GM12878 (cell line): Measurements from ENCODE around the gene AHNAK. TPM values are rescaled to one million over a fixed set of nuclear protein-coding genes. Genes with fewer than 3 reads are reported as not detected.
A peak's percentile ranks its signal among the peaks of the same experiment; 100 is the strongest.

ENCODE experiments used
- ATAC-seq: fragments of 200-7000 bp; cut with Tn5 transposase; 3 replicates; pipeline ENCODE4 v1.9.1; 2020; ENCODE audit warnings: mild to moderate bottlenecking, moderate library complexity
- BruUV-seq: library from RNA; stranded (reverse); fragments of 400-500 nt; replicated peaks from 2 replicates; lab custom pipeline; 2021; lab: Mats Ljungman, UMichigan
- CTCF ChIA-PET: fragments of 300-600 bp; sonication (Branson Sonifier 250); formaldehyde crosslinking; extraction: SDS; loops from one replicate; lab custom pipeline; 2021; ENCODE audit warnings: inconsistent platforms; lab: Yijun Ruan, JAX
- POLR2A ChIA-PET: fragments of 350-600 bp; formaldehyde crosslinking; extraction: SDS; loops from one replicate; lab custom pipeline; 2021; ENCODE audit warnings: inconsistent platforms; lab: Charles Lee
- RAD21 ChIA-PET: fragments of 300-600 bp; sonication (Branson Sonifier 250); formaldehyde crosslinking; loops from one replicate; lab custom pipeline; 2023; ENCODE audit warnings: antibody characterized with exemption; ENCODE audit not compliant: unreplicated experiment; lab: Charles Lee
- SMC1A ChIA-PET: fragments of 300-600 bp; sonication (Branson Sonifier 250); formaldehyde crosslinking; loops from one replicate; lab custom pipeline; 2023; ENCODE audit not compliant: unreplicated experiment, uncharacterized antibody; lab: Charles Lee
- DNase-seq: peaks from one replicate; pipeline ENCODE4 v3.0.0-alpha.2; 2011; ENCODE audit warnings: low read depth, low spot score
- FAIRE-seq: peaks from 3 replicates; lab custom pipeline; 2011; peaks lifted over from hg19 to GRCh38; lab: Jason Lieb, UNC
- H2AFZ ChIP-seq: 2 replicates; pipeline ENCODE4 v1.6.0; 2011; ENCODE audit warnings: low read depth, low read length, control low read depth; ENCODE audit not compliant: control insufficient read depth
- H3K27ac ChIP-seq: 2 replicates; pipeline ENCODE4 v1.5.1; 2011; ENCODE audit warnings: control low read depth; ENCODE audit not compliant: control insufficient read depth, insufficient read depth
- H3K27me3 ChIP-seq, 2 experiments: replicated peaks in 1 of 2; 2 replicates each; pipeline versions ENCODE4 v1.6.0 to v1.6.1; 2011; ENCODE audit warnings: low read length in 1 of 2; ENCODE audit not compliant: control insufficient read depth in 2 of 2, insufficient read depth in 2 of 2
- H3K36me3 ChIP-seq, 2 experiments: 2 replicates each; pipeline ENCODE4 v1.5.1; 2011; ENCODE audit warnings: low read length in 1 of 2; ENCODE audit not compliant: control insufficient read depth in 2 of 2, insufficient read depth in 2 of 2
- H3K4me1 ChIP-seq: 2 replicates; pipeline ENCODE4 v1.6.1; 2011; ENCODE audit warnings: mild to moderate bottlenecking, low read length, moderate library complexity, mixed read lengths; ENCODE audit not compliant: control insufficient read depth, insufficient read depth
- H3K4me2 ChIP-seq: 2 replicates; pipeline ENCODE4 v1.6.0; 2011; ENCODE audit warnings: control low read depth; ENCODE audit not compliant: control insufficient read depth, insufficient read depth
- H3K4me3 ChIP-seq: fragments of 200-600 bp; sonication (generic); 2 replicates; pipeline ENCODE4 v1.5.1; 2016
- H3K79me2 ChIP-seq: 2 replicates; pipeline ENCODE4 v1.6.0; 2011; ENCODE audit warnings: low read length; ENCODE audit not compliant: control insufficient read depth, insufficient read depth
- H3K9ac ChIP-seq: 2 replicates; pipeline ENCODE4 v1.8.0; 2011; ENCODE audit warnings: low read length, control low read depth, mixed read lengths; ENCODE audit not compliant: control insufficient read depth, insufficient read depth
- H3K9me3 ChIP-seq: replicated peaks from 3 replicates; pipeline ENCODE4 v1.5.1; 2011; ENCODE audit warnings: mild to moderate bottlenecking, low read length; ENCODE audit not compliant: control insufficient read depth, insufficient read depth
- H4K20me1 ChIP-seq: 2 replicates; pipeline ENCODE4 v1.6.0; 2011; ENCODE audit not compliant: control insufficient read depth, insufficient read depth
- DPF2 ChIP-seq: fragments of 450-650 bp; IDR thresholded peaks from 2 replicates; pipeline ENCODE4 v1.6.1; 2017; ENCODE audit warnings: mild to moderate bottlenecking
- E4F1 ChIP-seq: fragments of 450-650 bp; IDR thresholded peaks from 2 replicates; pipeline ENCODE4 v1.6.1; 2018; ENCODE audit warnings: borderline replicate concordance, mild to moderate bottlenecking; ENCODE audit not compliant: partially characterized antibody
- EZH2 ChIP-seq: IDR thresholded peaks from 2 replicates; pipeline ENCODE4 v1.6.1; 2012; ENCODE audit warnings: low read depth, mild to moderate bottlenecking, control low read depth, inconsistent platforms, low read length, borderline replicate concordance; ENCODE audit not compliant: control insufficient read depth
- IRF3 ChIP-seq: fragments of 450-650 bp; IDR thresholded peaks from 2 replicates; pipeline ENCODE4 v1.6.1; 2014; ENCODE audit warnings: mild to moderate bottlenecking
- PBX3 ChIP-seq: IDR thresholded peaks from 2 replicates; pipeline ENCODE4 v1.6.1; 2011; ENCODE audit warnings: mild to moderate bottlenecking, low read depth, low read length, moderate library complexity; ENCODE audit not compliant: insufficient replicate concordance
- ZBTB33 ChIP-seq: fragments of 450-650 bp; IDR thresholded peaks from 2 replicates; pipeline ENCODE4 v1.6.1; 2017; ENCODE audit warnings: mild to moderate bottlenecking
- WGBS: methylation state at CpG from one replicate; pipeline ENCODE4 v1.1.6; 2016; ENCODE audit warnings: low lambda C conversion rate; ENCODE audit not compliant: insufficient replicate concordance, insufficient coverage; ENCODE audit errors: missing lambda C conversion rate; 5-methylcytosine and 5-hydroxymethylcytosine counted together
- in situ Hi-C: fragments of 300-500 bp; cut with MboI; formaldehyde crosslinking; loops from 9 replicates; pipeline ENCODE4 v1.14.3; 2018; ENCODE audit warnings: mixed read lengths
- intact Hi-C: fragments of 100-400 bp; cut with micrococcal nuclease; formaldehyde crosslinking; loops from one replicate; pipeline ENCODE4 v1.14.2; 2022; ENCODE audit not compliant: unreplicated experiment
- polyA plus RNA-seq, 11 experiments: library from polyadenylated mRNA; depleted of rRNA in 4 of 11; unstranded in 6 of 11; stranded (reverse) in 5 of 11; fragments of >200 nt; fragmentation: Nextera tagmentation in 4 of 11; fragmentation: Illumina TruSeq in 1 of 11; extraction: Ambion mirVana in 4 of 11; extraction: Trizol in 1 of 11; gene quantifications; 1 replicate in 1 of 11; 2 replicates in 10 of 11; pipeline versions ENCODE4 v1.2.1 to v1.2.3, GENCODE V29; 2011 to 2016; ENCODE audit warnings: inconsistent platforms in 2 of 11, missing spikeins in 2 of 11, low read depth in 1 of 11
- total RNA-seq, 4 experiments: library from RNA; depleted of rRNA in 3 of 4; stranded (reverse); fragments of >200 nt in 3 of 4; fragmentation: Illumina TruSeq in 1 of 4; extraction: Trizol in 1 of 4; gene quantifications; 2 replicates each; pipeline versions ENCODE4 v1.2.1 to v1.2.3, GENCODE V29; 2013 to 2021

The AHNAK gene
- total and polyA plus RNA-seq, 10 of the 15 experiments (the other 5 are each of a cell fraction or from before 2014, with no cell fraction given), result 0.76 to 90.3 (median 19.4) TPM

- TF ChIP-seq PBX3, result no peak
- no peak for TF ChIP-seq DPF2
Measured at GRCh38 chr11:62567018-62567633, 20.5 kb upstream of the AHNAK start (continued).

- H3K36me3 ChIP-seq, result peaks cover 10 to 58% of the 10 kb centered on the region in 2 experiments
- no peak overlapping the region for H3K4me3 ChIP-seq
- no peak for FAIRE-seq
- POLR2A ChIA-PET, result interaction anchor here (0.6 to 2.0 kb wide), 7 partner anchors 9 to 122 kb away, joined by 3 to 9 read pairs (median 4); partner anchors contain the start of genes LBHD1 and TUT1
- no peak overlapping the region for H3K27ac ChIP-seq
- RAD21 ChIA-PET, result interaction anchor here (0.8 to 3.6 kb wide), 7 partner anchors 8 to 141 kb away, joined by 3 to 22 read pairs (median 5); partner anchors contain the start of genes AHNAK and EEF1G
- H3K9ac ChIP-seq, result no peak overlapping the region
- H3K27me3 ChIP-seq, result no peaks in the 10 kb centered on the region
- no peaks in the 10 kb centered on the region for H3K9me3 ChIP-seq
- H2AFZ ChIP-seq, result no peak overlapping the region
- CTCF ChIA-PET, result interaction anchor here (0.5 to 5.7 kb wide), 9 partner anchors 9 to 296 kb away, joined by 3 to 42 read pairs (median 10); partner anchors contain the start of gene TUT1
- TF ChIP-seq EZH2 (no peak), ZBTB33 (no peak), E4F1 (no peak), IRF3 (no peak)
- TF ChIP-seq, all 136 proteins: peak for 0
- intact Hi-C loops (no loop called here), in situ Hi-C loops (no loop called here)
- peaks cover 13% of the 10 kb centered on the region for H3K4me1 ChIP-seq
- H4K20me1 ChIP-seq, result peaks cover 4% of the 10 kb centered on the region; the same call in 1 of the 2 replicates
- no TSS peak for BruUV-seq
- SMC1A ChIA-PET, result interaction anchor here (1.1 to 3.3 kb wide), 7 partner anchors 9 to 172 kb away, joined by 3 to 18 read pairs (median 5); no protein-coding TSS in a partner anchor
- WGBS, result 98% methylated on average over 8 of the region's 8 CpGs
- 0 out of 2 replicates have a peak overlapping the region, but pooled peaks have one; percentile 5 for H3K4me2 ChIP-seq
- ATAC-seq, result no peak
- DNase-seq, result no peak
- H3K79me2 ChIP-seq, result peaks cover 49% of the 10 kb centered on the region
Measured at GRCh38 chr11:62566247-62566646, 19.6 kb upstream of the AHNAK start.
